Activated naive CD4-positive, alpha-beta T cell treated with Interleukin-2 at 50 U/mL for 16 hours (primary cell): ENCODE measurements around the gene ABCC8.
A peak's percentile ranks its signal among the peaks of the same experiment; 100 is the strongest.

Source experiments
- DNase-seq: peaks from one replicate; pipeline ENCODE4 v3.0.0-alpha.2; 2020

Gene ABCC8

DNA sequence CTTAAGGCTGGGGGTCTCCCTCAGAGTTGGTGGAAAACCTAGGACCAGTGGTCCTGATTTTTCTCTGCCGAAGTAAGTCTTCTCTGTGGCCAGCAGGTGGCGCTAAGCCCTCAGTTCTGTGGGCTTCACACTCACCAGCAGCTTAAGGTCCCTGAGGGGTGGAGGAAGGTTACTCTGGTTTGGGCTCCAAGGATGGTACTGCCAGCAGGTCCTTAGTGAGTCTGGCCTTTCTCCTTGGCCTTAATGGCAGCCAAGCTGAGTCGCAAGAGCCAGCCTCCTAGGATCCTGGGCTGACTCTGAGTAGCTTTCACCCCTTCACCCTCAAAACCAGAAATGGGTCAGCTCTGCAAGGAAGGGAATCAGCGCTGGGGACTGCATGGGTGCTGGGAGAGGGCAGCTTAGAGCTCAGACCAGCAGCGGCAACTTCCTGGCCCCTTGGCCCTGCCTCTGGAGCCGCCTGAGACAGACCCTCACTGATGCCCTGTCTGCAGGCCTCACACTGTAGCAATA, 92.6 kb downstream of the ABCC8 start:
- DNase-seq: peak; percentile 76

DNA sequence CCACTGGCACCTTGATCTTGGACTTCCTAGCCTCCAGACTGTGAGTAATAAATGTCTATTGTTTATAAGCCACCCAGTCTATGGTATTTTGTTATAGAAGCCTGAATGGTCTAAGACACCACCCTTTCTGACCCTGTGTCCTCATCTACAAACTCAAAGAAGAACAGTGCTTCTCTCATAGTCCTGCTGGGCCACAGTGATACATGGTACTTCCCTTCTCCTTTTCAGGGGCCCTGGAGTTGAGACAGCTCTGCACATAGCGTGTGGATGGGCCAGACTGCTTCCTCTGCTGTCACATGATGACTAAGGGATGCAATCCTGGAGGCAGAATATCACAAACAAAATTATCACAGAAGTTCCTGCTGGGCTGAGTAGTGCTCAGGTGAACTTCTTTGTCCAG, 93.2 kb downstream of the ABCC8 start:
- DNase-seq: no peak

- no peak for DNase-seq
These were observed 94.5 kb downstream of the ABCC8 start for GRCh38 chr11:17382046-17382728.

GRCh38 chr11:17381156-17381555, 95.5 kb downstream of the ABCC8 start:
- no peak for DNase-seq

GRCh38 chr11:17379383-17380180, 97.1 kb downstream of the ABCC8 start:
- DNase-seq: no peak

DNA sequence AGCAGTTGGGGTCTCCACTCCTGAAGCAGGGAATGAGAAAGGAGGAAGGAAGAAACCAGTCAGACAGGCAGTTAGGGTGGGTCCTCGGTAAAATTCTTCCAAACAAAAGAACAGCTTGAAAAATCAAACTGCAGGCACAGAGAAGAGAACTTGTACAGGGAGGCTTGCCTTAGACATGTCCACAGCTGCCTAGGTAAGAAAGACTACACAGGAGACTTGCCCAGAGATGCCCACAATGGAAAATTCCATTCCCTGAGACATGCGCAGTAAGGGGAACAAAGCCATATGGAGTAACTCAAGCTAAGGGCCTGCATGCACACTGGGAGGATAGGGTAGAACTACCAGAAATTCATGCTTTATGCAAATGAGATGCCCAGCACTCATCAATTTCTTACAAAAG, 98.0 kb downstream of the ABCC8 start:
- no peak for DNase-seq

DNA sequence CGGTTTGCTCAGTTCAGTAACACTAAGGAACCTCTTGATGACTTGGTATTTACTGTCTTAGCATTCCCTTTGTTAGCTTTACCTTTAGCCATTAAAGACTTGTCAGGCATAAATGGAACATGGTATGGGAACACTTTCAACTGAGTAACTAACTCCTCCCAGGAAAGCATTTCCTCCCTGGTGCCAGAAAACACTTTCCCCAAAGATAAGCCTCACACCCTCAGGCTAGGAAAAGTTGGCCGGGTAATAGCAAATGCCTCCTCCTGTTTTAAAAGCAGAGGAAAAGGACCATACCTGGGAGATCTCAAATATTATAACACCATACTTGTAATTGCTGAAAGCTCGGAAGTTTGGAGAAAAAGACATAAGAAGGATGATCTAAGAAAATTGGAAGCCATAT, 100.2 kb downstream of the ABCC8 start:
- DNase-seq: no peak

DNA sequence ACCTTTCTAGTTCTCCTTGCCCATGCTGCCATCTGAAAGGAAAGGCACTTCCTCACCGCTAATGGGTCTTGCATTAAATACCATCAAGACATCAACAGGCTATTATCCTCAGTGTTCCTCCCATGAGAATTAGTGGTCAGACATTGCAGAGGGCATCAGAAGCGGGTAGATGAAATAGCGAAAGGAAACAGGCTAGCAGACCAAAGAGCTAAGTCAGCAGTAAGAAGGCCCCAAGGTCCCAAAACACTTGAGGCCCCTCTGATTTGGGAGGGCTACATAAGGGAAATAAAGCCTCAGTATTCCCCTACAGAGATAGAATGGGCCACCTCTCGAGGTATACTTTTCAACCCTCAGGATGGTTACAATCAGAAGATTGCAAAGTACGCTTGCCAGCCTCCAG, 101.1 kb downstream of the ABCC8 start:
- no peak for DNase-seq

DNA sequence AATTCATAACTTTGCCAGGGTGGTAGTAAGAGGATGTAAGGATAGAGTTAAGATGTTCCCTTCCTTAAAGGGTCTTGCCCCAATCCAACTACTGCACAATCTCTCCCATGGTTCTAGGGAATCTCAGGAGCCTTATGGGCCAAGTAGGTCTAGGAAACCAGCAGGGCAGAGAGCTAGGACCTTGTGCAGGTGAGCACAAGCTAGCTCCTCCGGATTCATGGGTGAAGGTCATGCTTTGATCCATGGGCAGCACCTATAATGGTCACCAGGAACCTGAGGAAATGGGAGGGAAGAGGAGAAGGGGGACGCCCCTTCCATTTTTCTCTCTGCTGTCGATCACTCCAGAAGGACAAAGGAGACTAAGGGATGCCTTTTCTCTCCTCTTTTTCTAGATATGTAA, 105.0 kb downstream of the ABCC8 start:
- no peak for DNase-seq

- DNase-seq: no peak
These were observed 106.9 kb downstream of the ABCC8 start for GRCh38 chr11:17369684-17370243.

DNA sequence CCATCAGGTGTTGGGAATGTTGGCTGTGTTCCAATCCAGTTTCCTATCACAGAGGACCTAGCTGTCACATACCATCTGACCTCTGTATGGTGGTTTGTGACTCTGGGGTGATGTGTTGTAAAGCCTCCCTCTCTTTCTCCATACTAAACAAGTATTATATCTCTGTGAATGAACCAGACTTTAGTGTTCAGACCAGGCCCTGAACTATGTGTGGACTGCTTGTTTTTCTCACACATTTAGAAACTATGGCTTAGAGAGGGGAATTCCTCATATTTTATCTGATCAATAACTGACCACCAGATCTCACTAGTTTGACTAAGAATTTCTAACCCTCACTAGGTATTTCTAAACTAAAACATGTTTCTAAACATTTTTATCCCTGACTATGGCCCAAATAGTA, 107.6 kb downstream of the ABCC8 start:
- DNase-seq: no peak

GRCh38 chr11:17368551-17368950, 108.1 kb downstream of the ABCC8 start:
- DNase-seq: no peak

- no peak for DNase-seq
These were observed 110.2 kb downstream of the ABCC8 start for GRCh38 chr11:17366495-17366894.

DNA sequence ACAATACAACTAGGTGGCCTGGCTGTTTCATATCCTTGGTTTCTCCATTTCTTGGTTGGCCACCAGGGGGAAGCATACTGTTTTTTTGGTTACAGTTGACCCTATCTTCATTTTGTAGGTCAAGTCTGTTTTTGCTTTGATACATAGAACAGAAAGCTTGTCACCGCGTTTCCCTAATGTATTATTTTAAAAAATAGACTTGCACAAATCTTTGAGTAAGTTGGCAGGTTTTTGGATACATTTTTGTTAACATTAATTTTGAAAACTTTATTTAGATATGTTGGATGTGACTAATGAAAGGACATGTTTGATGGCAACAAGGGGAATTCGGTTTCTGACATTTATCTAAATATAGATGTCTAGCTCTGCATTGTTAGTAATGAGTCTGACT, 122.0 kb downstream of the ABCC8 start:
- peak; percentile 58 for DNase-seq

DNA sequence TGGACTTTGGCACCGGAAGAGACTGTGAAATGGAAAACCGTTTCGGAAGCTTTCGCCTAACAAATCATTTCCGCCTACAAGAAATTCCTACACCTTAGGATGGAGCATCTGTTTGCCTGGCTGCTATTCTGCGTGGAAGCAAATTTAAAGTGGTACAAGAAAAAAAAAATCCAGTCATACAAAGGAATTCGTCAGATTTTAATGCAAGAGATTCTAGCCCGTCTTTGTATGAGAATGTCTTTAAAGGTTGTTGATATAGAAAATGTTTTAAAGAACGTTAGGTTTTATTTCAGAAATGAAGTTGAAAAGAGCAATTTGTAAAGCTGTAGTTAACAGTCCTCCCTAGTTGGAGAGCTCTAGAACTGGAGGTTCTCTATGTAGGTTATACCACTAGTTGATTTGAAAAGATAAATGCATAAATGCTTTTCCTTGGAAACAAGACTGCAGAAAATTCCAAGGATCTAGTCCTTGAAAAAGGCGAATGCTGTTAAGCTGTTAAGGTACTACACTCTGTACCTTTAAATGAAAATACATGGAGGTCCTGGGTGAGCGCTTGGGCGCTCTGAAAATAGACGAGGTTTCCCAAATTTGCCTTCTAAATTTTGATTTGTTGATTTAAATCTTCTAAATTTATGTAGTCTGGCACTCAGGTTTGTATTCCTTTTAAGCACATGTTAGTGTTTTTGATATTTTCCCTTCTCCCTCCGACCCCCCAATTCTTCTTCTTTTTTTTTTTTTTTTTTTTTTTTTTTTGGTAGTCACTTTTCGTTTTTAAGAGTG, 122.6 kb downstream of the ABCC8 start:
- DNase-seq: no peak

DNA sequence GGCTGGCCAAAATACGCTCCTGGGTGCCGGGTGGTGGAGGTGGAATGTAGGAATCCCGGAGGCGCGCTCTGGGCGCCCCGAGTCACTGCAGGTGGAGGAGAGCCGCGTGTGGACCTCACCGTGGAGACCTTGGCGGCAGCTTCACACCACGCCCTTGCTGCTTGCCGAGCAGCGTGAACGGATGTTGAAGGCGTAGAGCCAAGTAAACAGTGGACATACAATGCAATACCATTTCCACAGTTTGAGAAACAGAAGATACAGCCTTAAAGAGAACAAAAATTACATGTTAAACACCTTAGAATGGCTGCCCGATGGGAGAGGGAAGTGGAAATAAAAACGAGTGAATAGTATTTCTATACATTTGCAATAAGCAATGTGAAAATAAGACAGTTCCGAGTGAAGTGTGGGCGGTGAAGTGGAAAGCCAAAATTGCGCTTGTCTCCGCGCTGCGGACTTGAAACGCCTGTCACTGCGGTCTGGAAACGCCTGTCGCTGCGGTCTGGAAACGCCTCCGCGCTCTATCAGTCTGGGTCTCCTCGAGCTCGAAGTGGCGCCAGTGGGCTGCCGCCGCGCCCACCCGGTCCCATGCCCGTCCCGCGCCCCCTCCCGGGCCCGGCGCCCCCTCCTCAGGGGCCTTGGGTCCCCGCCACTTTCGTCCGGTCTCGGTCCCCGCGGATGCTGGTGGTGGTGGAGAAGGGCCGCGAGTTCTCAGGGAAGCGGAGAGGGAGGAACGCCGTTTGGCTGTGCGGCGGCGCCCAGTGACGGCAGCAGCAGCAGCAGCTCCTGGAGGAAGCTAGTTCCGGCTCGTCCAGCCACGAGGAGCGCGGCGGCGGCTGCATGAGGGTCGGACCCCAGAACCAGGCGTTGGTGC, 123.5 kb downstream of the ABCC8 start:
- peak; percentile 67 for DNase-seq

DNA sequence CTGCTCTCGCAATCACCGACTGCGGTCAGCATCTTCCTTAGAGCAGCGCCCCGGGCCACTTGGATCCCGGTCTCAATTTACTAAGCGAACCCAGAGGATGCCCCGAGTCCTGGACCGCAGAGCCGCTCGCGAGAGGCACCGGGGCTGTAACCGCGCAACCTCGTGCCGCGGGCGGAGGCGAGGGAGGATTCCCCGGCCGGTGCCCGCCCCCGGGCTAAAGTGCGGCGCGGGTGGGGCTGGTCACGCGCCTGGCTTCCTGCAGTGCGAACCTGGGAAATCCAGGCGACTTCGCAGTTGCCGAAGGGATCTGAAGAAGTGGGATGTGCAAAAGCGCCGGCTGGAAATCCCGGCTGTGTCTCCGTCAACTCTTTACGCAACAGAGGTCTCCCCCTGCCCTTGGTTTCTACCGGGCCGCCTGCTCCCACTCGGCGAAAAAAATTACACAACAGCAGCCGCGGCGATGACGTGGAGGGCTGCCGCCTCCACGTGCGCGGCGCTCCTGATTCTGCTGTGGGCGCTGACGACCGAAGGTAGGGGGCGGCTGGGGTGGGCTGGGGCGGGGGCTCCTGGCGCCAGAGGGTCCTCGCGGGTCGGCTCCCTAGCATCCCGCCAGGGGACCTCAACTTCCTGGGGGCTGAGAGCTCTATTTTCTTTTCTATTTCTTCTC, 125.0 kb downstream of the ABCC8 start, which contains the start of gene NCR3LG1:
NCR3LG1 (plus strand) TSS at position 291 of the 667 bp plus-strand sequence; CDS start at position 461, 170 bp downstream.
- peak; percentile 67 for DNase-seq

DNA sequence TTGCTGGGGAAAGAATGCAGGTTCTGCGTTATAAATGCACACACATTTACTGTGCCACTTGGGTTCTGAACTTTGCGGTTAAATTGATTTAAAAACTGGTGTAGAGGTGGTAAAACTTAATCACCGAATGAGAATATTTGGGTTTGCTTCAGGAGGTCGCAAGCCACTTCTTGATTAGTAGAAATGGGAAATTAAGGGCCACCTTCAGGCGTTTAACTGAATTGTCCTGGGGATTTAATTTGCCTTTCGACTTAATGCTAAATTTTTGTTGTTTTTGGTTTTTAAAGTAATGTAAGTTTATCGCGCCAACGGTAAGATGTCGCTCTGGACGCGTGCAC, 125.5 kb downstream of the ABCC8 start:
- DNase-seq: no peak

DNA sequence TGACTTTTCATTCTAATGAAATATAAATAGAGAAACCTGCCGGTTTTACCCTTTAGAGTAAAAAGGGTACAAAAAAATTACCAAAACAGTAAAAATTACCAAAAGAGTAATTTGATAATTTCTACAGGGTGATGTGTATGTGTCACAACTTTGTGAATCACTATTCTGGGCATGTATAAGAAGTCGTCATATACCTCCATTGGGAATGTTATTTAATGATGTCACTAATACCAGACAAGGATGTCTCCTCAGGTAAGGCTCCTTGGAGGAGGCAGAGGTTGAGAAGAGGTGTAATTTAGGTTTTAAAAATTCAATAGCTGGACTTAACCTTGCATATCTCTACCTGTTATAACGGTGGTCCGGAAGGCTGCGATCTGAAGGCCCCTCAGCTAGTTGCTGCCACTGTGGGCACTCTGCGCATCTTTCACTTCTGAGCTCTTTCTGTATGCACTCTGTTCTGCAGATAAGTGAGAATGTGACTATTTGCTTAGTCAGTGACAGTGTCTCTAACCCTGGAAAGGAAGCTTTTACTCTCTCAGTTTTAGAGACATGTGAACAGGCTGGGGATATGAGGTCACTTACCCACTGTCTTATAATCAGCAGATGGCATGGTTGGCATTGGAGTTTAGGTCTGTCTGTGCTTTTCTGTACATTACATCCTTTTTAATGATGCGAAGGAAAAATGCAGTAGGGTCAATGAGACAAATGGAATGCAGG, 126.0 kb downstream of the ABCC8 start:
- no peak for DNase-seq

DNA sequence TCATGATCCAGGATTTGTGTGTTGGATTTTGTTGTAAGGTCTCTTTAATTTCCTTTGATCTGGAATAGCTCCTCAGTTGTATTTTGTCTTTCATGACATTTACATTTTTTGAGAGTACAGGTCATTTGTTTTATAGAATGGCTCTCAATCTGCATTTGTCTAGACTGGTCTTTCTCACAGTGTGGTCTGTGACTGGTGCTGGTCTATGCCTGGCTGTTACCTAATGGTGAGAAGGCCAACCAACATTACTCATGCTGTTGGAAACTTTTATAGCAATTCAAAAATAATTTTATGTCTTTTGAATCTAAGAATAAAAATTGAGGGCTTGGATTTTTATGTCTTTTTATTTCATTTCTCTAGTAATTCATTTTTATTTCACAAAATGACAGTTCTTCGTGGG, 129.0 kb downstream of the ABCC8 start:
- no peak for DNase-seq

DNA sequence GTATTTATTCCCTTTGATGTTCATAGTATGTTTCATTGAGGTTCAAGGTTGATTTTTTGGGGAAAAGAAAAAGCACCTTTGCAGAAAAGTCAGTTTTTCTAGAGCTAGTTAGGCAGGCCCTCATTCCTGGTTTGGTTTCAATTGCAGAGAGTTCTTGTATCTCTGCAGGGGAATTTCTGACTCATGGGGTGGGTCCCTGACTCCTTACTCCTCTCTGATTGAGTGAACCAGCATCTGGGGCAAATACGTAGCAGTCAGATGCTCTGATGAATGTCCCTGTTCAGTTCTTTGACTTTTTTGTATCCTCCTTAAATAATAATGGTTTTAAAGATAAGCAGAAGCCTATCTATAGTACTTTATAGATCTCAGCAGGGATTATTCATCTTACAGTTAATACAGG, 132.7 kb downstream of the ABCC8 start:
- DNase-seq: peak; percentile 8
